SK-N-MC (cell line): ENCODE measurements around the gene KRT6B.

ENCODE experiments used
- EZH2 ChIP-seq: fragments of 200-600 bp; sonication (generic); IDR thresholded peaks from one replicate; pipeline ENCODE4 v1.6.1; 2017; ENCODE audit warnings: antibody characterized with exemption
- FOXP2 ChIP-seq: optimal IDR thresholded peaks from 2 replicates; pipeline ENCODE3; 2011; ENCODE audit warnings: mild to moderate bottlenecking, moderate library complexity; ENCODE audit not compliant: insufficient read depth; ENCODE audit errors: extremely low read length, control extremely low read depth
- POLR2AphosphoS5 ChIP-seq: IDR thresholded peaks from 2 replicates; pipeline ENCODE4 v1.6.1; 2012; ENCODE audit warnings: mild to moderate bottlenecking, low read depth, low read length, borderline replicate concordance

DNA sequence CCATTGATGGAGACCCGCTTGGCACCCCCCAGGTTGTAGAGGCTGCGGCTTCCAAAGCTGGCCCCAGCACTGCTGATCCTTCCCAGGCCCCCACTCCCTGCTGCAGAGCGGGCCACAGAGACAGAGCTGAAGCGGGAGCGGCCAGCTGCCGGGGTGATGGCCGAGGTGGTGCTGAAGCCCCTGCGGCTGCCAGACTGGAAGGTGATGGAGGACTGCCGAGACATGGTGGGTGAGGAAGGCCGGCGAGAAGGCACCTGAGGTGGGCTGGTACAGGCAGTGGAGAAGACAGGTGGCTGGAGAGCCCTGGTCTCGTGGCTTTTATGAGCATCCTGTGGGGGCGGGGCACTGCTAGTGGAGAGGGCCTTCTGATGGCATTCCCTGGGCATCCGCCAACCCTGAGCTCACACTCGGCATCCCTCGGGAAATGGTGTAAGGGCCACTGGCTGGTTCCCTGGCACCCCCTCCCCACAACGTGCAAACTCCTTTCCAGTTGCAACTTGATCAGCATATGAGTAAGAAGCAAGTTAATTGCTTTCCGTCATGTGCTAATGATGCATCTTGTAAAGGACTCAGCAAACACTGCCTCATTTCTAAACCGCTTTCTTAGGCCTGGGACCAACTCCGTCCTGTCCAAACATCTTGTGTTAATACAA lies 17.7 kb downstream of the KRT6B start, which contains the start of gene KRT75:
- TF ChIP-seq POLR2AphosphoS5 (no peak), EZH2 (no peak), FOXP2 (no peak)
